ENCODE measurements around the gene DAAM2.

DNA sequence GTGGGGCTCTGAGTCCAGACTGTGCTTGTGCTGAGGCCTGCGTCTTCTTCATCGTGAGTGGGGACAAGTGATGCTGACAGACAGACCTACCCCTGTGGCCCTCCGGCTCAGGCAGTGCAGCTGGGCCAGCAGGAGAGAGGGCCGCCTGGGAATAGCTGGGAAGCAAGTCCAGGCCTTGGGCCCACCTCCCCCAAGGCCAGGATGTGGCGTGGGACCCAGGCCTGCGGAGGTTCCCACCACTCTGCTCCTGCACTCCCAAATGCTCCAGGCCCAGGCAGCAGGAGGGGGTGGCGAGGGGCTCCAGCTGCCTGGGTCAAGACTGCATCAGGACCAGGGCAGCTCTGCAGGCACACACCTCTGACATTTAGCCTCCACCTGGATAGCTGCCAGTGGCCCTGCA lies 38.3 kb downstream of the DAAM2 start:
- TF ChIP-seq, protein P1, sequence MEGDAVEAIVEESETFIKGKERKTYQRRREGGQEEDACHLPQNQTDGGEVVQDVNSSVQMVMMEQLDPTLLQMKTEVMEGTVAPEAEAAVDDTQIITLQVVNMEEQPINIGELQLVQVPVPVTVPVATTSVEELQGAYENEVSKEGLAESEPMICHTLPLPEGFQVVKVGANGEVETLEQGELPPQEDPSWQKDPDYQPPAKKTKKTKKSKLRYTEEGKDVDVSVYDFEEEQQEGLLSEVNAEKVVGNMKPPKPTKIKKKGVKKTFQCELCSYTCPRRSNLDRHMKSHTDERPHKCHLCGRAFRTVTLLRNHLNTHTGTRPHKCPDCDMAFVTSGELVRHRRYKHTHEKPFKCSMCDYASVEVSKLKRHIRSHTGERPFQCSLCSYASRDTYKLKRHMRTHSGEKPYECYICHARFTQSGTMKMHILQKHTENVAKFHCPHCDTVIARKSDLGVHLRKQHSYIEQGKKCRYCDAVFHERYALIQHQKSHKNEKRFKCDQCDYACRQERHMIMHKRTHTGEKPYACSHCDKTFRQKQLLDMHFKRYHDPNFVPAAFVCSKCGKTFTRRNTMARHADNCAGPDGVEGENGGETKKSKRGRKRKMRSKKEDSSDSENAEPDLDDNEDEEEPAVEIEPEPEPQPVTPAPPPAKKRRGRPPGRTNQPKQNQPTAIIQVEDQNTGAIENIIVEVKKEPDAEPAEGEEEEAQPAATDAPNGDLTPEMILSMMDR (IDR thresholded peaks at IDR 0.05), result no peak
- TF ChIP-seq POLR2A (IDR thresholded peaks at IDR 0.05), result no peak

Data from stomach (tissue), 4 donors.